Neural cell (in vitro differentiated cells): Measurements from ENCODE around the gene TRPM5.

Source experiments
- CTCF ChIP-seq: fragments of 450-650 bp; IDR thresholded peaks from 2 replicates; pipeline ENCODE4 v1.5.1; 2014; ENCODE audit warnings: antibody characterized with exemption, mild to moderate bottlenecking, moderate library complexity; ENCODE audit not compliant: poor library complexity, severe bottlenecking
- EP300 ChIP-seq: fragments of 450-650 bp; conservative IDR thresholded peaks from 2 replicates; pipeline ENCODE4 v1.6.1; 2014; ENCODE audit warnings: antibody characterized with exemption, mild to moderate bottlenecking, moderate library complexity; ENCODE audit not compliant: poor library complexity, severe bottlenecking
- MXI1 ChIP-seq: fragments of 450-650 bp; conservative IDR thresholded peaks from 2 replicates; pipeline ENCODE4 v1.6.1; 2014; ENCODE audit warnings: antibody characterized with exemption, mild to moderate bottlenecking; ENCODE audit not compliant: poor library complexity, severe bottlenecking
- POLR2AphosphoS5 ChIP-seq: IDR thresholded peaks from 2 replicates; pipeline ENCODE4 v1.6.1; 2012
- RAD21 ChIP-seq: fragments of 450-650 bp; conservative IDR thresholded peaks from 2 replicates; pipeline ENCODE4 v1.6.1; 2014; ENCODE audit warnings: antibody characterized with exemption, mild to moderate bottlenecking, moderate library complexity
- REST ChIP-seq: IDR thresholded peaks from 2 replicates; pipeline ENCODE4 v1.6.1; 2012; ENCODE audit warnings: borderline replicate concordance
- SMC3 ChIP-seq: fragments of 450-650 bp; conservative IDR thresholded peaks from 2 replicates; pipeline ENCODE4 v1.6.1; 2014; ENCODE audit warnings: antibody characterized with exemption, mild to moderate bottlenecking, moderate library complexity; ENCODE audit not compliant: poor library complexity
- TAF1 ChIP-seq: IDR thresholded peaks from 2 replicates; pipeline ENCODE4 v1.6.1; 2012; ENCODE audit warnings: low read depth

- TF ChIP-seq POLR2AphosphoS5 (no peak), CTCF (no peak), EP300 (no peak), REST (no peak), SMC3 (no peak), TAF1 (no peak), MXI1 (no peak), RAD21 (no peak)
These were observed 17.3 kb downstream of the TRPM5 start for GRCh38 chr11:2426826-2427521.
